LNCaP clone FGC (cell line): ENCODE data around the gene ZNF543.

Source experiments
- DNase-seq: peaks from one replicate; pipeline ENCODE4 v3.0.0-alpha.2; 2011; ENCODE audit warnings: low read depth
- H3K4me3 ChIP-seq: 2 replicates; pipeline ENCODE4 v1.5.1; 2011; ENCODE audit warnings: mild to moderate bottlenecking, low read depth, low read length, control low read depth
- CTCF ChIP-seq: IDR thresholded peaks from 2 replicates; pipeline ENCODE4 v1.5.1; 2012; ENCODE audit warnings: mild to moderate bottlenecking; ENCODE audit not compliant: control insufficient read depth, insufficient read depth; ENCODE audit errors: extremely low read depth

The ZNF543 gene

GRCh38 chr19:57302020-57302465, 18.2 kb upstream of the ZNF543 start:
- no peak for TF ChIP-seq CTCF
- H3K4me3 ChIP-seq = no peak overlapping the region
- no peak for DNase-seq

DNA sequence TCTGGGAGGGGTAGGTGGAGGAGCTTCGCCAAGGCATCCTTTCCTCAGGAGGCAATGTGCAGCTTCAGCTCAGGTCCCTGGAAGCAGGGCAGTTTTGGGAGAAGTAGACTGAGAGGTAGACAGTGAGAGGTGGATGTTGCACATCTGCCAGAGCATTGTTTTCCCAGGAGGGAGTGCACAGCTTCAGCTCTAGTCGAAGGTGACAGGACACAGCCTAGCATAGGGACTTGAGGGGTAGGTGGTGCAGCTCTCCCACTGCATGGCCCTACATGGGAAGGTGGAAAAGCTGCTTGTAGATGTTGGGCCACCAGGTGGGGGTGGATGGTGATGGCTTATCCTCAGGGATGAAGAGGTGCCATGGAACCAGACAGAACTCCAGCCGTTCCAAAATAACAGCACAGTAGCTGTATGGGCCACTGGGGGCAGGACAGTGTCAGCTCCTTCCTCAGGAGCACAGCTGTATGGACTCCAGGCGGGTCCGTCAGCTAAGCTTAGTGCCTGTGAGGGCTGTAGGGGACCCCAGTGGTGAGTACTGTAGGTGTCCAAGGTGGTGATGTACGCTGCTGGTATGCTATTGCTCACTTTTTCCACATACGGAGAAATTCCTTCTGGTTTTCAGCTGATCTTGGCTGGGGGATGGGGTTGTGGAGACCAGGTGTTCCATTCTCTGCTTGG, 17.4 kb upstream of the ZNF543 start:
- no peak for DNase-seq
- TF ChIP-seq CTCF = no peak
- no peak overlapping the region for H3K4me3 ChIP-seq

DNA sequence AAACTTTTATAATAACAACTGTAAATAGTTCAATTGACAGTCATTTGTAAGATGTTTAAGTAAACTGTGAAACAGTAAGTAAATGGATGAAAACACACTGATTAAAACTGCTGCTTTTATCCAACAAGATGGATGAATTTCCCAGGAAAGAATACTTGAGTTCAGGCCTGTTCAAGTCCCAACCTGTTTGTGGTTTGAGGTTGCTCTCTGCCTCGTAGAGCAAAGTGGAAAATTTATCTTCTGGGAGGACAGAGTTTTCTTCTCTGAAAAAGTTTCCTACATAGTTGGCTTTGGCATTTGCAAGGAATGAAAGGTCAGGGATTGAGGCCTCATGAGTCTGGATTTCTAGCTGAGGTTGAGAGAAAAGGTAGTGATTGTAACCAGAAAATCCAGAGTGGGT, 15.2 kb upstream of the ZNF543 start:
- DNase-seq = no peak
- H3K4me3 ChIP-seq = no peak overlapping the region
- no peak for TF ChIP-seq CTCF

GRCh38 chr19:57308514-57308913, 11.8 kb upstream of the ZNF543 start:
- H3K4me3 ChIP-seq = no peak overlapping the region
- no peak for DNase-seq
- no peak for TF ChIP-seq CTCF

DNA sequence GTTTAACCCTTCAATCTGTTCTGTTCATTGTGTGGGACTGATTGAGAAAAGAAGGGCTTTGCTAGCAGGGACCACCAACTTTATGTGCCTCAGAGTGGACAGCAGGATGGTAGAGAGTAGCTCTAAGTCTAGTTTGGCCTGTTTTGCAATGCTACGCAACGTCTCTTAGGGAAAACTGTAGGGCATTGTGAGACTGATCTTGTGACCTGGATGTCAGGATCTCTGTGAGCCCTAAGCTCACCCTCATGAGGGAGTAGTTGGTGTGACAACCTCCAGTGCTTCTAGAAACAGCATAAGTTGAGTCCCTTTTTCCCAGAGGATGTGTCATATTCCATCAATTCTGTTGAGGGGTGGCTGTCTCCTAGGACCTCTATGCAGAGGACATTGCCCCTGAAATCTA, 9.5 kb upstream of the ZNF543 start:
- no peak overlapping the region for H3K4me3 ChIP-seq
- no peak for TF ChIP-seq CTCF

DNA sequence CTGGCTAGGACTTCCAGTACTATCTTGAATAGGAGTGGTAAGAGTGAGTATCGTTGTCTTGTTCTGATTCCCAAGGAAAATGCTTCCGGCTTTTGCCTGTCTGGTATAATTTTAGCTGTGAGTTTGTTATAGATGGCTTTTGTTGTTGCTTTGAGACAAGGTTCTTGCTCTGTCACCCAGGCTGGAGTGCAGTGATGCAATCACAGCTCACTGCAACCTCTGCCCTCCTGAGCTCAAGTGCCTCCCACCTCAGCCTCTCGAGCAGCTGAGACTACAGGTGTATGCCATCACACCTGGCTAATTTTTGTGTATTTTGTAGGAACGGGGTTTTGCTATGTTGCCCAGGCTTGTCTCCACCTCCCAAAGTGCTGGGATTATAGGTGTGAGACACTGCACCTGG, 6.1 kb upstream of the ZNF543 start:
- TF ChIP-seq CTCF = no peak
- no peak for DNase-seq
- H3K4me3 ChIP-seq = no peak overlapping the region

More for the DNA sequence above, 9.5 kb upstream of the ZNF543 start:
- DNase-seq = no peak

DNA sequence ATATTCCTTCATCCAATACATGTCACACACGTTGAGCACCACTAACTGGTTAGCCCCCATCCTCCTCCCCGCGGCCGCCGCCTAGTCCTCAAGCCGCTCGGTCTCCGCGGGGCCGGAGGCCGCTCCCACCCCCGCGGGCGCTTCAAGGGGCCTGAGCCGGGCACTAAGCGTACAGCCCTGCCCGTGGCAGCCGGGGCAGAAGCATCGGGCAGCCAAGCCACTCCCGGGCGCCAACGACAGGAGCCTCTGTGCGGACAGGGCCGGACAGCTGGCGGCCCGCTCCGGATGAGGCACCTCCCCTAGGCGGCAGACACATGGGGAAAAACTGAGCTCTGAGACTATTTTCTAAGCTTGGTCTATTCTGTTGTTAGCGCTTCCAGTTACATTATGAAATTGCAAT, 2.8 kb upstream of the ZNF543 start:
- no peak for TF ChIP-seq CTCF
- DNase-seq = no peak
- H3K4me3 ChIP-seq = no peak overlapping the region
